GM12875 (cell line): ENCODE results near the gene WNT2B.

Experiments used
- H3K4me3 ChIP-seq: one replicate; pipeline ENCODE4 v1.5.1; 2011; ENCODE audit warnings: low read depth, low read length, control low read depth
- CTCF ChIP-seq: IDR thresholded peaks from 2 replicates; pipeline ENCODE4 v1.5.1; 2011; ENCODE audit warnings: low read depth, mild to moderate bottlenecking, control low read depth, inconsistent platforms, low read length, moderate library complexity, borderline replicate concordance; ENCODE audit not compliant: insufficient read depth

The WNT2B gene

DNA sequence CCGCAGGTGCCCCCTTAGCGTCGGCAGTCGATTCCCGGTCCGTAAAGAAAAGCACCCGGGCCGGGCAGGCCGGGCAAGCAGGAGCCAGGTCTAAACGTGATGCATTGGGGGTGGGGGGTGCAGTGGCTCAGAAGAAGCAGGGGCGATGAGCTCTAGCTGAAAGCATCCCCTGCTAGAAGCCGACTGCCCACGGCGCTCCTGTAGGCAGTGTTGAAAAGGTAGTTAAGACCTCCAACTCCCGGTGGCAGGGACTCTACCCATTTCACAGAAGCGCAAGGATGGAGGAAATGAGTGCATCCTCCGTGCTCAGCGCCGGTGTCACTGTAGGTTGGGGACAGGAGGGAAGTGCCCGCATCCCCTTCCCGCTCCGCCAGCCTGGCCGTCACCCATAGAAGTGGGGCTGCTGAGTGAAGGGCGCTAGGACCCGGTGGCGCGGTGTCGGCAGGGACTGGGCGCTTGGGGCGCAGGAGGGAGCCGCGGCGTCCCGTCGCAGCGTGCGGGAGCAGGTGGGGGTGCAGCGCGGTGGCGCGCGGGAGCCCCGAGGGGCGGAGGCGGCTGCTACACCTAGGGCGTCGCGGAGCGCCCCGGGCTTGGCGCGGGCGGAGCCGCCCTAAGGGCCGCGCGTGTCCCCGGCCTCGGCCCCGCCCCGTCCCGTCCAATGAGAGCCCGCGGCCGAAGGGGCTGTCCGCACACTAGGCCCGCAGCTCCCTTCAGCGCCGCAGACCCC lies at the start of gene WNT2B:
Gene WNT2B, plus strand, starts transcription at position 688 of the 727 bp plus-strand sequence. CDS start 298 bp downstream, outside the sequence.
- H3K4me3 ChIP-seq: peak within 1 kb of the TSS; percentile 50
- TF ChIP-seq CTCF: no peak

DNA sequence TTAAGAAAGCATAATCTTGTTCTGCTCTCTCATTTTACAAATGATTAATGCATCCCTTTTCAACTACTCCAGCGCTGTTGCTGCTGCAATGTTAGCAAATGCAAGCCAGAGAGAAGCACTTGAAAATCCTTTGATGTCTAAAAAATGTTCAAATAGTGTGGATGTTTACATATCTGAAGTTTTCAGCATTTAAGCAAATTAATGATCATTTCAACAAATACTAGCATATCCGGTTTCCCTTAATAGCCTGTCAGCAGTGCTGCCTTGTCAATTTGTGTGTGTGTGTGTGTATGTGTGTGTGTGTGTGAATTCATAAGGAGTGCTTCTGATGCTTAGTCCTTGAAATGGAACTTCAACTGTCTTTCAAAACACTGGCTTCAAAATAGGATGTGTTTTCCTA lies 48.1 kb upstream of the WNT2B start:
- H3K4me3 ChIP-seq: no peak overlapping the region
- TF ChIP-seq CTCF: no peak

DNA sequence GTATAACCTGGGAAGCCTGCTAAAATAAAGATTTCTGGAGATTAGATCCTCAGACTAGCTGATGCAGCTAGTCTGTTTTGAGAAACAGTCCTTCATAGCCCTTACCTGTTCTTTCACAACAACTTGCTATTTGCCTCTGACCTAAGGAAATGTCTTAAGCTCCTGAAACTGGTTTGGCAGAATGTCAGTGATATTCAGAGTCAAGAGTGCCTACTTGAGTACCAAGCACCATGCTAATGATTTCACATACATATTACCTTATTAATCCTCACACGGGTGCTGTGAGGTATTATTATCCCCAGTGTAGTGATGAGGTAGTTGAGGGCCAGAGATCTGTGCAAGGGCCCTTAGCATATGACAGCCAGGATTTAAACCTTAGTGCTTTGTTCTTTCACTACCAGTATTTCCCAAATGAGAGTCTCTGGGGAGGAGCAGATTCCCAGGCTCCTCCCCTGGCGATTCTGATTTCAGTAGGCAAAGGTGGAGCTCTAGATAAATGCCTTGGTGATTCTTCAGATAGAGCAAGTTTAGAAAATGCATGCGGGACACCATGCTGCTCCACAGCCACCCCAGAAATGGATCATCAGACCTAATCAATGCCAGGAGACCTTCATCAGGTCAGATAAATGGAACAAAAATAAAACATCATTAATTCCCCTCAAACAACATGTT lies 47.4 kb upstream of the WNT2B start:
- no peak overlapping the region for H3K4me3 ChIP-seq
- no peak for TF ChIP-seq CTCF

- no peak overlapping the region for H3K4me3 ChIP-seq
- TF ChIP-seq CTCF: no peak
These were observed 45.8 kb upstream of the WNT2B start for GRCh38 chr1:112462953-112463279.

- H3K4me3 ChIP-seq: no peak overlapping the region
- no peak for TF ChIP-seq CTCF
These were observed 44.3 kb upstream of the WNT2B start for GRCh38 chr1:112464501-112464900.

- H3K4me3 ChIP-seq: no peak overlapping the region
- TF ChIP-seq CTCF: no peak
These were observed 43.6 kb upstream of the WNT2B start for GRCh38 chr1:112465122-112465521.
